Stromal cell of bone marrow (primary cell): ENCODE measurements around the gene SCNN1B.

Experiments
- DNase-seq: peaks from one replicate; pipeline ENCODE4 v3.0.0-alpha.2; 2012; ENCODE audit warnings: low read depth

SCNN1B gene

GRCh38 chr16:23321206-23321875 is 19.2 kb downstream of the SCNN1B start:
- DNase-seq, result no peak

GRCh38 chr16:23323224-23324030 is 21.3 kb downstream of the SCNN1B start:
- no peak for DNase-seq

GRCh38 chr16:23324727-23325126 is 22.6 kb downstream of the SCNN1B start:
- no peak for DNase-seq

GRCh38 chr16:23327836-23328235 is 25.7 kb downstream of the SCNN1B start:
- no peak for DNase-seq

GRCh38 chr16:23330161-23330560 is 28.1 kb downstream of the SCNN1B start:
- DNase-seq, result no peak

GRCh38 chr16:23330583-23331249 is 28.6 kb downstream of the SCNN1B start:
- no peak for DNase-seq

- no peak for DNase-seq
Observed at GRCh38 chr16:23333034-23333579, 31.0 kb downstream of the SCNN1B start.

GRCh38 chr16:23333831-23334456 is 31.8 kb downstream of the SCNN1B start:
- no peak for DNase-seq

- DNase-seq, result no peak
Observed at GRCh38 chr16:23334457-23334853, 32.4 kb downstream of the SCNN1B start.

GRCh38 chr16:23334950-23335349 is 32.8 kb downstream of the SCNN1B start:
- DNase-seq, result no peak

GRCh38 chr16:23337836-23338550 is 35.9 kb downstream of the SCNN1B start:
- DNase-seq, result no peak

- no peak for DNase-seq
Observed at GRCh38 chr16:23339787-23340186, 37.7 kb downstream of the SCNN1B start.

GRCh38 chr16:23342083-23342640 is 40.1 kb downstream of the SCNN1B start:
- DNase-seq, result no peak

GRCh38 chr16:23343643-23344612 is 41.8 kb downstream of the SCNN1B start:
- no peak for DNase-seq

GRCh38 chr16:23345237-23345636 is 43.1 kb downstream of the SCNN1B start:
- no peak for DNase-seq

GRCh38 chr16:23348579-23349469 is 46.7 kb downstream of the SCNN1B start:
- no peak for DNase-seq

GRCh38 chr16:23351360-23351759 is 49.3 kb downstream of the SCNN1B start:
- DNase-seq, result no peak

GRCh38 chr16:23353440-23353839 is 51.3 kb downstream of the SCNN1B start:
- DNase-seq, result no peak

- DNase-seq, result no peak
Observed at GRCh38 chr16:23354246-23354645, 52.1 kb downstream of the SCNN1B start.
